AG04449 (cell line): Measurements from ENCODE around the gene MAP7D3.

Experiments
- CTCF ChIA-PET: fragments of 350-600 bp; formaldehyde crosslinking; extraction: SDS; loops from one replicate; lab custom pipeline; 2021; ENCODE audit warnings: antibody characterized with exemption; lab: Yijun Ruan, JAX
- POLR2A ChIA-PET: fragments of 400-600, 350-600 bp; formaldehyde crosslinking; extraction: SDS; loops from one replicate; lab custom pipeline; 2020; ENCODE audit warnings: antibody characterized with exemption, inconsistent platforms; lab: Yijun Ruan, JAX
- DNase-seq: peaks from one replicate; pipeline ENCODE4 v3.0.0-alpha.2; 2010; ENCODE audit warnings: low read depth, low spot score
- H3K4me3 ChIP-seq: 2 replicates; pipeline ENCODE4 v1.5.1; 2011; ENCODE audit warnings: low read depth, mild to moderate bottlenecking, control low read depth, low read length
- CTCF ChIP-seq: IDR thresholded peaks from one replicate; pipeline ENCODE4 v1.5.1; 2011; ENCODE audit warnings: mild to moderate bottlenecking, moderate library complexity, low read length, control low read depth, inconsistent platforms; ENCODE audit not compliant: insufficient read depth; ENCODE audit errors: missing control alignments

Gene MAP7D3

GRCh38 chrX:136220540-136220939, 30.7 kb downstream of the MAP7D3 start:
- H3K4me3 ChIP-seq = no peak overlapping the region
- ChIA-PET POLR2A (no interaction called here), CTCF (no interaction called here)
- TF ChIP-seq CTCF = no peak
- DNase-seq = no peak

- no peak for TF ChIP-seq CTCF
- POLR2A ChIA-PET = no interaction called here
- H3K4me3 ChIP-seq = no peak overlapping the region
- CTCF ChIA-PET = interaction anchor here (1.3 to 1.4 kb wide), 2 partner anchors 11 to 192 kb away, joined by 3 read pairs; no protein-coding TSS in a partner anchor
- DNase-seq = no peak
These were observed 31.3 kb downstream of the MAP7D3 start for GRCh38 chrX:136219893-136220292.

- no peak overlapping the region for H3K4me3 ChIP-seq
- DNase-seq = no peak
- CTCF ChIA-PET = interaction anchor here (0.9 to 1.8 kb wide), 2 partner anchors 30 to 53 kb away, joined by 3 to 7 read pairs; no protein-coding TSS in a partner anchor
- TF ChIP-seq CTCF = no peak
- POLR2A ChIA-PET = interaction anchor here (1.0 to 1.6 kb wide), 2 partner anchors 20 to 46 kb away, joined by 3 to 4 read pairs; no protein-coding TSS in a partner anchor
These were observed 35.6 kb downstream of the MAP7D3 start for GRCh38 chrX:136215559-136215958.

DNA sequence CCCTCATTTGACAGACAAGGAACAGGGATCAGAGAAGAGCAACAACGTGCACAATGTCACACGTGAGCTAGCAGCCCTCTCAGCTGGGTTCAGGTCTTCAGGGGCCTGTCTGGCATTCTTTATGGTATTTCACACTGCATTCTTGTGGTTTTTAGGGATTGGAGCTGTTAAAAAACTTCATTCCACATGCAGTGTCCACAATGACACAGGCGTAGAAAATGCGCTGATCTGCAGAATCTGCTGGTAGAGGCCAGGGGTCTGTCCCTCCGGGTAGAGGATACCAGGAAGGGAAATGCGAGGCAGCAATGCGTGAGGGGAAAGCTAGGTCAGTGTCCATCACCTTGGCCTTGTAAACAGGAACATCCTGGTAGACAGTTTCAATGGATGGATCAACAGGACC, 36.6 kb downstream of the MAP7D3 start:
- no peak overlapping the region for H3K4me3 ChIP-seq
- ChIA-PET CTCF (interaction anchor here (1.8 kb wide), 2 partner anchors 52 to 54 kb away, joined by 7 read pairs; no protein-coding TSS in a partner anchor), POLR2A (interaction anchor here (0.8 to 1.6 kb wide), 4 partner anchors 17 to 185 kb away, joined by 3 to 5 read pairs (median 4); partner anchors contain the start of gene MAP7D3)
- DNase-seq = no peak
- no peak for TF ChIP-seq CTCF

GRCh38 chrX:136212557-136213111, 38.6 kb downstream of the MAP7D3 start:
- CTCF ChIA-PET = interaction anchor here (9.3 kb wide), 1 partner anchor 184 kb away, joined by 94 read pairs; no protein-coding TSS in a partner anchor
- no peak for TF ChIP-seq CTCF
- H3K4me3 ChIP-seq = no peak overlapping the region
- POLR2A ChIA-PET = no interaction called here
- DNase-seq = no peak

- no peak for DNase-seq
- POLR2A ChIA-PET = no interaction called here
- CTCF ChIA-PET = interaction anchor here (3.4 to 9.3 kb wide), 3 partner anchors 42 to 183 kb away, joined by 19 to 94 read pairs (median 30); no protein-coding TSS in a partner anchor
- no peak overlapping the region for H3K4me3 ChIP-seq
- no peak for TF ChIP-seq CTCF
These were observed 39.2 kb downstream of the MAP7D3 start for GRCh38 chrX:136211766-136212556.
